ENCODE data around the gene CTNND2. TPM values are rescaled to one million over a fixed set of nuclear protein-coding genes. Genes with fewer than 3 reads are reported as not detected.

Gene CTNND2
- total and polyA plus RNA-seq, 9 of the 15 experiments (the other 6 are each of a cell fraction or from before 2014, with no cell fraction given): 0.03 to 0.35 TPM; not detected in 7

GRCh38 chr5:10999714-11000113 is 904.5 kb downstream of the CTNND2 start:
- Histone ChIP-seq H3K27ac (ENCODE audit: extremely low read depth, low read depth, low read length) (no peak overlapping the region), H3K79me2 (ENCODE audit: control insufficient read depth, insufficient read depth, low read length) (no peaks in the 10 kb centered on the region), H3K27me3 (ENCODE audit: control insufficient read depth in 2 of 2, insufficient read depth in 2 of 2, low read length in 2 of 2) (peaks cover 0 to 12% of the 10 kb centered on the region in 2 experiments; a peak in 2 of 5 replicates), H3K4me2 (ENCODE audit: insufficient read depth, low read length) (no peak overlapping the region), H2AFZ (ENCODE audit: low read depth, low read length) (no peak overlapping the region), H3K9me1 (ENCODE audit: control insufficient read depth, insufficient read depth, low read length) (no peaks in the 10 kb centered on the region), H3K9ac (ENCODE audit: insufficient read depth in 1 of 2, low read depth in 2 of 2, low read length in 2 of 2) (no peak overlapping the region), H4K20me1 (replicated peaks; ENCODE audit: control insufficient read depth, insufficient read depth, low read length) (no peaks in the 10 kb centered on the region), H3K36me3 (ENCODE audit: control insufficient read depth, insufficient read depth, low read length) (no peaks in the 10 kb centered on the region), H3K4me3 (no peak overlapping the region), H3K9me3 (replicated peaks; ENCODE audit: control insufficient read depth, insufficient read depth, low read depth, low read length) (no peaks in the 10 kb centered on the region), H3K4me1 (replicated peaks in 1 of 2; ENCODE audit: control insufficient read depth in 2 of 2, insufficient read depth in 2 of 2, low read length in 2 of 2) (no peaks in the 10 kb centered on the region)
- intact Hi-C loops (cut with micrococcal nuclease): no loop called here
- ATAC-seq (no peak), FAIRE-seq (no peak), DNase-seq (ENCODE audit: extremely low read depth in 1 of 4, low spot score in 3 of 4) (no peak)
- ChIA-PET CTCF (ENCODE audit: low intra/inter-chr PET ratio) (no interaction called here), POLR2A (interaction anchor here (1.3 kb wide), 1 partner anchor 19 kb away, joined by 5 read pairs; no protein-coding TSS in a partner anchor)
- no TSS peak for BruUV-seq (replicated peaks)
- in situ Hi-C loops (cut with MboI): no loop called here
- WGBS (ENCODE audit: insufficient coverage, low coverage, missing lambda C conversion rate): under 1% methylated on average over 11 of the region's 11 CpGs
- TF ChIP-seq PBX2 (CRISPR knock-in tag; IDR thresholded peaks at IDR 0.05; ENCODE audit: low read depth) (no peak), PBX2 (tag; conservative IDR thresholded peaks at IDR 0.05; ENCODE audit: low read depth) (no peak), ZBTB40 (IDR thresholded peaks at IDR 0.05) (peak; percentile 85), ZBTB40 (CRISPR knock-in tag; IDR thresholded peaks at IDR 0.05) (peak; percentile 58), ZNF280A (IDR thresholded peaks at IDR 0.05; ENCODE audit: low read depth, partially characterized antibody) (no peak), ZBTB5 (IDR thresholded peaks at IDR 0.05) (no peak), ZNF717 (CRISPR knock-in tag; IDR thresholded peaks at IDR 0.05) (no peak)

Measured in K562 (cell line).